WTC11 (cell line): ENCODE data around the gene MAGEB2.

Experiments used
- ATF2 ChIP-seq: sonication (generic); formaldehyde crosslinking; IDR thresholded peaks from 2 replicates; pipeline ENCODE4 v1.8.1; 2022; ENCODE audit warnings: low read depth, missing genetic modification reagents, borderline replicate concordance
- CTCF ChIP-seq: fragments of 200-600 bp; IDR thresholded peaks from 2 replicates; pipeline ENCODE4 v1.8.0; 2022; ENCODE audit warnings: antibody characterized with exemption
- E2F1 ChIP-seq: sonication (generic); formaldehyde crosslinking; IDR thresholded peaks from 2 replicates; pipeline ENCODE4 v1.8.0; 2022; ENCODE audit warnings: mild to moderate bottlenecking, missing genetic modification reagents
- ELF4 ChIP-seq: sonication (generic); formaldehyde crosslinking; IDR thresholded peaks from 2 replicates; pipeline ENCODE4 v1.8.1; 2022; ENCODE audit warnings: low read depth, mild to moderate bottlenecking, moderate library complexity, missing genetic modification reagents
- ETV6 ChIP-seq: sonication (generic); formaldehyde crosslinking; IDR thresholded peaks from 2 replicates; pipeline ENCODE4 v1.8.1; 2022; ENCODE audit warnings: mild to moderate bottlenecking, missing genetic modification reagents
- FOXJ3 ChIP-seq: sonication (generic); formaldehyde crosslinking; IDR thresholded peaks from 2 replicates; pipeline ENCODE4 v1.9.0; 2021; ENCODE audit warnings: missing genetic modification reagents, mild to moderate bottlenecking, borderline replicate concordance
- IRF1 ChIP-seq: sonication (generic); formaldehyde crosslinking; IDR thresholded peaks from 2 replicates; pipeline ENCODE4 v1.8.0; 2023; ENCODE audit warnings: missing genetic modification reagents
- NR3C1 ChIP-seq: sonication (generic); formaldehyde crosslinking; conservative IDR thresholded peaks from 2 replicates; pipeline ENCODE4 v1.8.1; 2023; ENCODE audit warnings: low read depth, mild to moderate bottlenecking, missing genetic modification reagents
- PRDM15 ChIP-seq: sonication (generic); formaldehyde crosslinking; IDR thresholded peaks from 2 replicates; pipeline ENCODE4 v1.8.0; 2022; ENCODE audit warnings: missing genetic modification reagents
- SOX15 ChIP-seq: fragments of 250-450 bp; sonication (Bioruptor Pico); IDR thresholded peaks from 2 replicates; pipeline ENCODE4 v1.9.0; 2021; ENCODE audit warnings: mild to moderate bottlenecking
- TEAD4 ChIP-seq: sonication (generic); formaldehyde crosslinking; IDR thresholded peaks from 2 replicates; pipeline ENCODE4 v1.8.0; 2022; ENCODE audit warnings: mild to moderate bottlenecking, missing genetic modification reagents
- ZNF281 ChIP-seq: sonication (generic); formaldehyde crosslinking; IDR thresholded peaks from 2 replicates; pipeline ENCODE4 v1.8.0; 2023; ENCODE audit warnings: mild to moderate bottlenecking, missing genetic modification reagents
- ZNF423 ChIP-seq: fragments of 250-450 bp; sonication (Bioruptor Pico); IDR thresholded peaks from 2 replicates; pipeline ENCODE4 v2.1.2; 2022; ENCODE audit warnings: mild to moderate bottlenecking, moderate library complexity
- TF ChIP-seq, protein P1 (sequence below): sonication (generic); formaldehyde crosslinking; conservative IDR thresholded peaks from 2 replicates; pipeline ENCODE4 v1.8.1; 2022; ENCODE audit warnings: mild to moderate bottlenecking, missing genetic modification reagents

- TF ChIP-seq E2F1 (CRISPR knock-in tag) (no peak), CTCF (no peak), ZNF281 (CRISPR knock-in tag) (no peak), NR3C1 (CRISPR knock-in tag) (no peak), TEAD4 (no peak), ELF4 (no peak), ETV6 (CRISPR knock-in tag) (no peak), PRDM15 (CRISPR knock-in tag) (no peak), FOXJ3 (CRISPR knock-in tag) (no peak), ZNF423 (CRISPR knock-in tag) (no peak), SOX15 (CRISPR knock-in tag) (no peak), IRF1 (CRISPR knock-in tag) (no peak), ATF2 (CRISPR knock-in tag) (no peak)
- TF ChIP-seq, protein P1, sequence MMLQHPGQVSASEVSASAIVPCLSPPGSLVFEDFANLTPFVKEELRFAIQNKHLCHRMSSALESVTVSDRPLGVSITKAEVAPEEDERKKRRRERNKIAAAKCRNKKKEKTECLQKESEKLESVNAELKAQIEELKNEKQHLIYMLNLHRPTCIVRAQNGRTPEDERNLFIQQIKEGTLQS (CRISPR knock-in tag) = no peak
Observed at GRCh38 chrX:30261012-30261411, 45.6 kb downstream of the MAGEB2 start.
